HG03066 (cell line): ENCODE data around the gene WNT5B.

ENCODE experiments used
- ATAC-seq: cut with Tn5 transposase; IDR thresholded peaks from one replicate; pipeline ENCODE4 v1.9.1; 2021; ENCODE audit warnings: low read depth; ENCODE audit not compliant: unreplicated experiment

WNT5B gene

DNA sequence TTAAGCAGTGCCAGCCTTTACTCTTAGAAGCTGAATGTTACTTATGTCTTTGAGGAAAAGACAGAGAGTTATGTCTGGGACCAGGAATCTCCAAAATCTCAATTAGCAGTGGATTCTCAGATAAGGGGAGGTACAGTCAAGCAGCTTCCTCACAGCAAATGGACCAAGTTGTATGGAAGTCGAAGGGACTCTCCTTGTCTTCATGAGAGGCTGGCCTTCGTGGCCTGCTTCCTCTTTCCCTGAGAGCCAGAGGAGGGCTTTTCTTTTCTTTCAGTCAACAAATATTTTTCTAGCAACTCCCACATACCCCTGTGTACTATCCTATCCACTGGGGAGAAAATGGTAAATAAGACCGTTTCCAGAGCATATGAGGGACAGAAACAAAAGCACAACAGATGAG is 6.6 kb upstream of the WNT5B start:
- no peak for ATAC-seq

DNA sequence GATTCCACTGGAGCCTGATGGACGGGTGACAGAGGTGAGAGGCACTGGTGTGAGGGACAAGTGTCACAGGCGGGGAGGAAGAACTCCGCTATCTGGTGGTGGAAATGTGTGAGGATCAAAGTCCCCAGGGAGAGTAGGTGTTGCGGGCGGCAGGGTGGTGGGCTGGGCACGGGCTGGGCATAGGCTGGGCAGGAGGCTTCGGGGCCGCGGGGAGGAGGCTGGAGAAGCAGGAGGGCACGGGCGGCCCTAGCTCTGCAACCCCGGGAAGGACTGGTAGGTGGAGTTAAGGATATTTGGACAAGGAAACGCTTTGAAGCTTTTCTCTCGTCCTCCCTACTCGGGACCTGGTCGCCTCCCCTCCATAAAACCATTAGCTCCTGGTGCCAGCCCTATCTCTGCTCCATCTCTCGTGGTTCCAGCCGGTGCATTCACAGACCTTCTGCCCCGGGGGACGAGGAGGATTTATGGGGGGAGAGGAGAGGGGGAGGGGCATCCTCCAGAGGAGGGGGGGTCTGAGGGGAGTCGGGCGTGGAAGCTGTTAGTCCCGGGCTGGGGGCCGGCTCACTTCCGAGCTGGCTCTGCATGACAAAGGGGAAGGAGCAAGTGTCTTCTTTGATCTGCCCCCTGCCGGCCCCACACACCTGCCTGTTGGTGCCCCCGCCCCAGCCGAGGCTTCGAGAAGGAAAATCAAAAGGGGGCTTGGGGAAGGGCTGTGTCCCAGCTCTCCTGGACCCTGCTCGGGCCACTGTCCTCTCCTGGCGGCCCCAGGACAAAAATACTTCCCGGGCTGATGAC is 504 bp downstream of the WNT5B start:
- ATAC-seq: no peak

DNA sequence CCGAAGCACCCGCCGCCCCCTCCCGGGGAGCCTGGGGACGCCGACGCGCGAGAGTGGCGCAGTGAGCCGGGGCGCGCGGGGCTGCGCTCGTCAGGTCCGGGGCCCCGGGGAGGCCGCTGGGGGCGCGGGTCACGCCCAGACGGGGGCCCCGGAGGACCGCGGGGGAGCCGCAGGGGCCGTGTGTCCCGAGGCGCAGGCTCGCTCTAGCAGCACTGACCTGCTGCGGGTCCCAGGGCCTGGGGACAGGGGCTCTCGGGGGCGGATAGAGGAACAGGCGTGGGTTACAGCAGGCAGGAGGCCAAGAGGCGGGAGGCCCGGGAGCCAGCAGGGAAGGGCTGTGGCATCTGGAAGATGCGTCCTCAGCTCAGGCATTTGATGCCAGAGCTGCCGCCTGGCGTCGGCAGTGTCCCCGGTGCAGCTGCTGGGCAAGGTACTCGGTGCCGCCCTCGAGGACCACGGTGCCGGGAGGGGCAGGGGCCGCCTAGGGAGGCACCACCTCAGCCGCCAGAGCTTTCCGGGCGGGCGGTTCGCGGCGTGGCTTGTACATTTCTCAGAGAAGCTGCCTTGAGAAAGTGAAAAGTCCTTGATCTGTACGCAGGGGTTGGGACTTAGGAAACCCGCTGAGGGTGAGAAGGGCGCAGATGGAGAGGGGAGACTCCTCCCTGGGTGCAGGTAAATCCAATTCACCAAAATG is 1.2 kb downstream of the WNT5B start:
- ATAC-seq: no peak

DNA sequence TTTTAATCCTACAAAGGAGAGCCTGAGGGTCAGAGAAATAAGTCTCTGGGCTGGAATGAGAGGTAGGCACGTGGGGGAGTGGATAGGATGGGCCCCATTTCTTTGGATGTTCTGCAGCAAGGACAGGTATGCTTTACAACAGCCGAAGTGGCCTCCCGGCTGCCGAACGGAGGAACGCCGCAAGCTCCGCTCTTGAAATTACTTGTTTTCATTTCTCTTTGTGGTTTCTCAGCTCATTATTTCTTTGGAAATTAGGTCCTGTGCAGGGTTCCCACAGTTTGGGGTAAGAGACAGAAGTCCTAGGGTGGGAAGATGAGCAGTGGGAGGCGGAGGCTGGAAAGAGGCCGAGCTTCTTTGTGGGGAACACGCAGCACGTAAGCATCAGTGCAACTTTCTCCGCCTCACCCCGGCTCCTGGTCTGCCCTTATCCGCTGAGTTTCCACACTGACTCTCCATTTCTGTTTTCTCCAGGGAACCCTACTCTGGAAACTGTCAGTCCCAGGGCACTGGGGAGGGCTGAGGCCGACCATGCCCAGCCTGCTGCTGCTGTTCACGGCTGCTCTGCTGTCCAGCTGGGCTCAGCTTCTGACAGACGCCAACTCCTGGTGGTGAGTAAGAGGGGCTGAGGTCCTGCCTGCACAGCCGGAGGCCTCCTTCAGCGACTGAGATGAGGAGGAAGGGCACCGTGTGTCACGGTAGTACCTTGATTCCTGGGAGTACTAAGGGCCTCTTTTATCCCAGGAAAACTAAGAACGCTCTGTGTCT is 2.0 kb downstream of the WNT5B start:
- ATAC-seq: no peak

DNA sequence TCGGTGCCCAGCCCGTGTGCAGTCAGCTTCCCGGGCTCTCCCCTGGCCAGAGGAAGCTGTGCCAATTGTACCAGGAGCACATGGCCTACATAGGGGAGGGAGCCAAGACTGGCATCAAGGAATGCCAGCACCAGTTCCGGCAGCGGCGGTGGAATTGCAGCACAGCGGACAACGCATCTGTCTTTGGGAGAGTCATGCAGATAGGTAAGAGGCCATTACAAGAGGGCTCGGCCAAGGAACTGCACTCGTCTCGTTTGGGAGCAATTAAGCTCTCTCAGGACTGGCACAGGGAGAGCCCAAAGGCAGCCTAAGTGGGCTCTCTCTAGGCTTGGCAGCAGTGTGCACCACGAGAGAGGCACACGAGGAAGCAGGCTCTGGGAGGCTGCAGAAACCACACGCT is 3.7 kb downstream of the WNT5B start:
- ATAC-seq: no peak

DNA sequence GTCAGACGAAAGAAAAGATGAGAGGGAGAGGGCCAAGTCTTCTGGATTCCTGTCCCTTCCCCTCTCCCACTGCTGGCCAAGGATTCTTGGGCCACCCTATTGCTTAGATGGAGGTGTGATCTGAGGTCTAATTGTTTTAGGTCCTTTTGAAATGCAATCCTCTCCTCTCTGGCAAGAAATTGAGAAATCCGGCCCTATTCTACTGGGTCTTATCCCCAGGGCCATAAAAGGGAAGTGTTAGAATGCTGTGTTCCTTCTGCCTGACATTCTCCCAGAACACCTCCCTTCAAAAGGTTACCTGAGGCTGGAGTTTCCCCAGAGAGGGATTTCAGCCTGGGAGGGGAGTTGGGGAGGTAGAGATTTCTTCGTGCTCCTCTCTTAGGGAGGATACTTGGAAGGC is 4.4 kb downstream of the WNT5B start:
- no peak for ATAC-seq

DNA sequence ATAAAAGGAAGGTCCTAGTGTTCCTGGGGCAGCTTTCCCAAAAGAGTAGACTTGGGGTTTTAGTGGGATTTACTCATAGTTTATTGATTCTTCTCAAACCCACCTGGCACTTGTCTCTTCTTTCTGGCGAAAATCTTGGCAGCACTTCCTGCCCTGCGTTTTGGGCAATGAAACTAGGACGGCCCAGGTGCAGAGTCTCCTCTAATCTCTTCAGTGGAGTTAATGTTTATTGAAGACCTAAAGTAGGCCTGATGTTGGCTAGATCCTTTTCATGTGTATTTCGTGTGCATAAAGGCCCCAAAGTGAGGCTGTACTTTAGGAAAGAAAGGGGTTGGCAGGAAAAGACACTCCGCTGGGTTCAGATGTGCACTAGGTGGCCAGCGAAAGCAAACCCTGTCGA is 5.1 kb downstream of the WNT5B start:
- no peak for ATAC-seq

DNA sequence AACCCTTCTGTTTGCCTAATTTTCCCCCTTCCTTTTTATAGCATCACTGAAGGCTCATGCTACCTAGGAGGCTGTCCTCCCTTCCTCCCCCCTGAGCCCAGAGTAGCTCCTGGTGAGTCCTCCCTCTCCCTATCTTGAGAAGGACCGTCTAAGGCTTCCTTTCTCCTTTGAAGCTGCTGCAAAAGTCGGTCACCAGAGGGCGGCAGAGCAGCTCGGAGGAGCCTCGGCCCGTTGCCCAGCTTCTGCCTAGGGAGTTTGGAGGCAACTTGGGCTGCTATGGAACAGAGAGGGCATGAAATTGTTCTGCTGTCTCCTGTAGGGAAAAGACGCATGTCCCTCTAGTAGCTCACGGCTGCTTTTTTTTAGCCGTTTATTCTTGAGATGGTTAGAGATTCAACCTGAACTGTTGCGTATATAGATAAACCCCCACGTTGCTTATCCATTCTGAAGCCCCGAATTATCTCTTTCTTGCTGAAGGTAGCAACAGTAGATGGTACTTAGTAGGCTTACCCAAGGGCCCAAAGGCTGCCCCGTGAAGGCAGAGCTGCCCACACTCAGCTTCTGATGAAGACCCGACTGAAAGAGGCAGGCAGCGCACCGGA is 5.7 kb downstream of the WNT5B start:
- no peak for ATAC-seq

DNA sequence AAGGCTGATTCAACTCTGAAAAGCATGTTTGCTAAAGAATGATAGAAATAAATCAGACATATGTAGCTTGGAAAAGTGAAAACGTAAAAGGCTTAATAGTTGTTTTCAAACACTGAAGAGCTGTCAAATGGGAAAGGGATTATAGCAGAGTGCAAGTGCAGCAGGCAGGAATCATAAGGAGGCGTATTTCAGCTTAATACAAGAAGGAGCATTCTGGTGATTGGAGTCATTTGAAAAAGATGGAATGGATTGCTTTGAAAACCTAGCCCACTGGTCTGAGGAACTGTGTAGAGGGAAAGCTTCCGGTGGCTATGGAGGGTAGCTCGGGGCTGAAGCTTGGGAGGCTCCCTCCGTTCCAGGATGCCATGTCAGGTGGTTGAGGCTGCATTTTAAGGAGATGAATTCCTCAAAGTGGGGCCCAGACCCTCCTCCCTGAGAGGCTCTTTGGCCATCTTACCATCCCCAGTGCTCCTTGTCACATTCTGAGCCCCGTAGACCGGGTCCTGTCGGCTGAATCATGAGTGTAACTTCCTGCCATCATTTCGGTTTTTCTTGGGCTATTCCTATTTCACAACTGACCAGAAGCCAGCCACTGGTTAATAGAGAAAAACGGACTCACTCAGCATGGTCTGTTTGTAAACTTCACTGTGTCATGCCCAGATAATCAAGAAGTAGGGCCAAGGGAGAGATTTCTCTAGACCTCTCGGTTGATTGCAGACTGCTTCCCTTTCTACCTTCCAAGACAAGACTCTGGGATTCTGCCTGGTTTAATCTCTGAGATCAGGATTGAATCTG is 6.5 kb downstream of the WNT5B start:
- no peak for ATAC-seq

DNA sequence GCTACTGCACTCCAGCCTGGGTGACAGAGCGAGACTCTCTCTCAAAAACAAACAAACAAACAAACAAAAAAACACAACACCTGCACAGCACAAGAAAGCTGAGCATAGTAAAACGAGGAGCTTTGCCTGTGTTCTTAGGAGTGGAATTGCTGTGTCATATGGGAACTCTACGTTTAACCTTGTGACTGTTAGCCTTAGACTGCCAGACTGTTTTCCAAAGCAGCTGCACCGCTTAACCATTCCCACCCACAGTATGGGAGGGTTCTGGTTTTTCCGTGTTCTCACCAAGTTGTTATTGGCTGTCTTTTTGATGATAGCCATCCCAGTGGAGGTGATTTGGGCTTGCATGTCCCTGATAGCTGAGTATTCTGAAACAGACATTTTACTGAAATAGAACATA is 9.2 kb downstream of the WNT5B start:
- no peak for ATAC-seq

DNA sequence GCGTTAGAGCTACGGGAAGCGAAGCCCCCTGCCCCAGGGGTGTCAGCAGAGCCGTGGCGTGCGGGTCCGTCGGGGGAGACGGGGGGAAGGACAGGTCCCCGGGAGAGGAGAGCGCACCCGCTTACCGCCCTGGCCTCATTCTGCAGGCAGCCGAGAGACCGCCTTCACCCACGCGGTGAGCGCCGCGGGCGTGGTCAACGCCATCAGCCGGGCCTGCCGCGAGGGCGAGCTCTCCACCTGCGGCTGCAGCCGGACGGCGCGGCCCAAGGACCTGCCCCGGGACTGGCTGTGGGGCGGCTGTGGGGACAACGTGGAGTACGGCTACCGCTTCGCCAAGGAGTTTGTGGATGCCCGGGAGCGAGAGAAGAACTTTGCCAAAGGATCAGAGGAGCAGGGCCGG is 10.5 kb downstream of the WNT5B start:
- no peak for ATAC-seq

DNA sequence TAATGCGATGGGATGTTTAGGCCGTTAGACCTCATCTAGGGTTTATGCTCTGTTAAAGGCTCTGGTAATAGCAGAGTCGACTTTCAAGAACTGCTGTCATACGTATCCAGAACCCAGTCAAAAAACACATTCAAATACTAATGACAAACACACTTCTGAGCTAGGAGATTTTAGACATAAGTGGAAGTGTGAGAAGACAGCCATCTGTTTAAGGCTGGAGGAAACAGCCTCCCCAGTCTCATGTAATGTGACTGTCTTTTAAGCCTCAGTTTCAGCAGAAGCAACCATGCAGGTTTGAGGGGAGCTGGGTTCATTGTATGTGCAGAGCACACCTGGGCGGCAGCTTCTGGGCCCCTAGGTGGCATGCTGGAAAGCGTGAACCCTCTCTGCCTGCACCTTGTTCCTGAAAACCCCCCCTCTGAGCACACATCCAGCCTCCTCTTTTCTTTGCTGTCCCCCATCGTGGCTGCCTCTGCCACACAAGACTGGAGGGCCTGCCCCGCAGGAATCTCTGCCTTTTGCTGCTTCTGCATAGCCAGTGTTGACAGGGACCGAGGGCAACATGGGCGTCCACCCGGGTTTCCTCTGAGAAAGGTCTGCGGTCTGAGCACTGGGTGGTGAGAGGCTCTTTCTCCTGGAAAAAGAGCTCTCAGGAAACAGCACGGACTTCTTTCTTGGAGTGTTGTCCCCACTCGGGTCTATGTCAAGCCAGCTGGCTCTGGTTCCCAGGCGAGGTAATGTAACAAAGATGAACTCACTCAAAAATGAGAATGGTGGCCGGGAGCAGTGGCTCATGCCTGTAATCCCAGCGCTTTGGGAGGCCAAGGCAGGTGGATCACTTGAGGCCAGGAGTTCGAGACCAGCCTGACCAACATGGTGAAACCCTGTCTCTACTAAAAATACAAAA is 11.6 kb downstream of the WNT5B start:
- ATAC-seq: no peak

DNA sequence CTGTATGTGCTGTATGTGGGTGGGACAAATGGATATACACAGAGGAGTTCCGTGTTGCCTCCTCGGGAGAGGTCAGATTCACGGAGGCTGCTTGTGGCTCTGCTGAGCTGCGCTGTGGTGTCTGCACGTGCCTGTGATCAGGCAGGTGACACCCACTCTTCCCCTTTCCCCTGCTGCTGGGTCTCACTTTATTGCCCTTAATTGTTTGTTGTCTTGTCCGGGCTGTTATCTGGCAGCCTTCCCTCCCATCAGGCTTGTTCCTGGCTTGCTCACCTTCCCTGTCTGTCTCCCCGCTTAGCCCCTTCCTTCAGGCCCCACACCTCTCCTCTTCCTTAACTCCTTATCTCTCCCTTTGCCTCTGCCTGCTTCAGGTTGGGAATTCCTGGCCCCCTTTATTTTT is 13.5 kb downstream of the WNT5B start:
- ATAC-seq: no peak

DNA sequence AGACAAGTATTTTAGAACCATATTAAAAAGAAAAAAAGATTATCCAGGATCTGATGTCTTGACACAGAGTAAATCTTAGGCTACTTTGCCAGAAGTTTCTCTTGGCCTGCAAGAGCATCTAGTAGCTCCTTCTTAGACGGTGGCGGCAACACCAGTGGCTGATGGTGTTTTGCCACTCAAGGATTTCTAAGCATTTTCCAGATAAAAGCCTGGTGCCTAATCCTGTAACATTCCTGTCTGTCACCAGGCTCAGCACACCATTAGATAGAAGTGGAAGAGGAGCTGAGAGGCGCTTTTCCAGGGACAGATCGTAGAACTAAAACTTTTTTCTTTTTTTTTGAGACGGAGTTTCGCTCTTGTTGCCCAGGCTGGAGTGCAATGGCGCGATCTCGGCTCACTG is 14.0 kb downstream of the WNT5B start:
- ATAC-seq: no peak

DNA sequence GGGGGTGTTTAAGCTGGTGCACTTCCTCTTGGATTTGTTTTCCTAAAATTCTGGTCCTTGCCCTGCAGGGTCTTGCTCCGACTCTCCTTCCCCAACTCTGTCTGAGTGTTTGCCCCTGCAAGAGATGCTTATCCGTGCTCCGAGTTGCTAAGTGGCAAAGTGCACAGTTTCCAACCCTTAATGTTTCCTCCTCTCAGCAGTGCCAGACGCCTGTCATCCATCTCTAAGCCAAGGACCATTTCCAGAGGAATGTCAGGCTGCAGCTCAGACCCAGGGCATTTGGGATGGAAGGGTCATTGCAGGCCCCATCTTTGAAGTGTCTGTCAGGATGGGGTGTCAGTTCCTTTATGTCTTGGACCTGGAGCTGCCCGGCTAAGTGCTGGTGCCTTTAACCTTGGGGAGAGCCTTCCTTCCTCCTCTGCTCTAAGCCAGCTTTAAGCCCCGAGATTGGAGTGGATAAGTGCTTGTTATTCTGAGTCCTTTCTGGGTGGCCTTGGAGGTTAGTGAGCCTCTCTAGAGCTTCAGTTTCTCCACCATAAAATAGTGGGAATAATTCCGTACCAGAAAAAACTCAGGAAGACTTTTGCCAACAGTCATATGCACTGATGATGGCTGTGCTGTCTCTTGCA is 15.0 kb downstream of the WNT5B start:
- no peak for ATAC-seq

DNA sequence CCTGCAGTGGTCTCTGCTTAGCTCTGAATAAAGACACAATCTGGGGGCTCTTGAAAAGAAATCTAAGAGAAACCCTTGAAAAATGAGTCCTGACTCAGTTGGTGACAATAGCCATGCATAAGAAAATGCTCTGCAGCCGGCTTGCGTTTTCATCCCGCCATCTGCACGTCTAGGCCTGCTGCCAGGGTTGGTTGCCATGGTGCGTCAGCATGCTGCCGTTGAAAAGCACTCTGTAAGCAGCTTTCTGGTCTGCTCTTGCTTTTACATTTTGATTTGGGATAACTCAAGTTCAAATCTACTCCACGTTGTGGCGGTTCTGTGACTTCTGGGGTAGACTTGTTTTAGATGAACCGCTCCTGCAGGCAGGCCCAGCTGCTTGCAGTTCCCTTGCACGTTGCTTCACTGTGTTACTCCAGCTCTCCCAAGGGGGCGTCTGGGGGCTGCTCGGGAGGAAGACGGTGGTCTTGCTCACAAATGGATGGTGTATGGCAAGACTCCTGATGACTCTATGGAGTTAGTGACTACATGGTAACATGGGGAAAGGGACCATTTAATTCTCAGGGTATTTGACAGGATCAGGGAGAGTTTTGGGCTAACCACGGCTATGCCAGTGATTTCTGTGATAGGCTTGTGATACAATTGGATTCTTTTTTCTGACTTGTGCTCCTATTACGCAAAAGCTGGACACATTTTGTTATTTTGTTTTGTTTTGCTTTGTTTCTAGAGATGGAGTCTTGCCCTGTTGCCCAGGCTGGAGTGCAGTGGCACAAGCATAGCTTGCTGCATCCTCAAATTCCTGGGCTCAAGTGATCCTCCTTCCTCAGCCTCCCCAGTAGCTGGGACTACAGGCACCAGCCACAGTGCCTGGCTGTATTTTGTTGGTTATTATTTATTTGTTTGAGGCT is 15.8 kb downstream of the WNT5B start:
- no peak for ATAC-seq

DNA sequence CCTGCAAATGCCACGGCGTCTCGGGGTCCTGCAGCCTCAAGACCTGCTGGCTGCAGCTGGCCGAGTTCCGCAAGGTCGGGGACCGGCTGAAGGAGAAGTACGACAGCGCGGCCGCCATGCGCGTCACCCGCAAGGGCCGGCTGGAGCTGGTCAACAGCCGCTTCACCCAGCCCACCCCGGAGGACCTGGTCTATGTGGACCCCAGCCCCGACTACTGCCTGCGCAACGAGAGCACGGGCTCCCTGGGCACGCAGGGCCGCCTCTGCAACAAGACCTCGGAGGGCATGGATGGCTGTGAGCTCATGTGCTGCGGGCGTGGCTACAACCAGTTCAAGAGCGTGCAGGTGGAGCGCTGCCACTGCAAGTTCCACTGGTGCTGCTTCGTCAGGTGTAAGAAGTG is 16.8 kb downstream of the WNT5B start:
- no peak for ATAC-seq
